Measurements from ENCODE around the gene SLC4A1AP. TPM values are rescaled to one million over a fixed set of nuclear protein-coding genes. Genes with fewer than 3 reads are reported as not detected.
A peak's percentile ranks its signal among the peaks of the same experiment; 100 is the strongest.

Gene SLC4A1AP
- total RNA-seq, 4 donors from 2014 or later = 9.0 to 21.1 (median 16.1) TPM

GRCh38 chr2:27712522-27712921 is 48.8 kb downstream of the SLC4A1AP start:
- WGBS, 2 donors (ENCODE audit: low coverage in 1 of 2) = 65% methylated on average over 1 of the region's 1 CpG; no CpG with 5 or more reads in 1 of the 2 donors
- intact Hi-C loops (cut with DNase I; ENCODE audit: low total_unique reads) = no loop called here
- Histone ChIP-seq H3K27ac (no peak overlapping the region), H3K4me1 (peaks cover 0 to 8% (median 2%) of the 10 kb centered on the region in 4 donors), H3K27me3 (peaks cover 22% of the 10 kb centered on the region), H3K36me3 (no peaks in the 10 kb centered on the region), H3K9me3 (no peaks in the 10 kb centered on the region), H3K4me3 (no peak overlapping the region)
- in situ Hi-C loops (cut with MboI; ENCODE audit: low pct_ligation_motif_present in 1 of 4, low pct_unique_long_range_greater_than_20kb in 1 of 4, low sequenced_read_pairs in 3 of 4) = no loop called here
- TF ChIP-seq CTCF (IDR thresholded peaks at IDR 0.05) (no peak), EP300 (IDR thresholded peaks at IDR 0.05; ENCODE audit: low read depth) (no peak), POLR2A (IDR thresholded peaks at IDR 0.05) (no peak), POLR2AphosphoS5 (IDR thresholded peaks at IDR 0.05) (no peak)
- no peak for DNase-seq

- 94 to 97% methylated on average over 5 of the region's 5 CpGs for WGBS, 2 donors (ENCODE audit: low coverage in 1 of 2)
- in situ Hi-C loops (cut with MboI; ENCODE audit: low pct_ligation_motif_present in 1 of 4, low pct_unique_long_range_greater_than_20kb in 1 of 4, low sequenced_read_pairs in 3 of 4) = no loop called here
- H3K36me3 ChIP-seq = no peaks in the 10 kb centered on the region
- no peak overlapping the region for H3K4me3 ChIP-seq
- intact Hi-C loops (cut with DNase I; ENCODE audit: low total_unique reads) = no loop called here
- H3K27ac ChIP-seq = no peak overlapping the region
- no peak for TF ChIP-seq POLR2AphosphoS5 (IDR thresholded peaks at IDR 0.05)
- DNase-seq = no peak
- H3K9me3 ChIP-seq = no peaks in the 10 kb centered on the region
- peaks cover 22% of the 10 kb centered on the region for H3K27me3 ChIP-seq
- peaks cover 0 to 8% (median 2%) of the 10 kb centered on the region in 4 donors for H3K4me1 ChIP-seq
Observed at GRCh38 chr2:27713201-27713600, 49.5 kb downstream of the SLC4A1AP start.

- Histone ChIP-seq H3K36me3 (no peaks in the 10 kb centered on the region), H3K9me3 (no peaks in the 10 kb centered on the region), H3K27ac (no peak overlapping the region), H3K4me1 (peaks cover 0 to 8% (median 2%) of the 10 kb centered on the region in 4 donors), H3K27me3 (peaks cover 22% of the 10 kb centered on the region), H3K4me3 (no peak overlapping the region)
- in situ Hi-C loops (cut with MboI; ENCODE audit: low pct_ligation_motif_present in 1 of 4, low pct_unique_long_range_greater_than_20kb in 1 of 4, low sequenced_read_pairs in 3 of 4) (no loop called here), intact Hi-C loops (cut with DNase I; ENCODE audit: low total_unique reads) (no loop called here)
- WGBS, 2 donors (ENCODE audit: low coverage in 1 of 2) = 14 to 92% methylated on average over 1 to 8 of the region's 8 CpGs
- TF ChIP-seq POLR2A (IDR thresholded peaks at IDR 0.05) (no peak), EP300 (IDR thresholded peaks at IDR 0.05; ENCODE audit: low read depth) (no peak), POLR2AphosphoS5 (IDR thresholded peaks at IDR 0.05) (no peak), CTCF (IDR thresholded peaks at IDR 0.05) (no peak)
- no peak for DNase-seq
Observed at GRCh38 chr2:27714053-27714452, 50.4 kb downstream of the SLC4A1AP start.

GRCh38 chr2:27714851-27715291 is 51.2 kb downstream of the SLC4A1AP start:
- Histone ChIP-seq H3K4me3 (peak overlapping the region in 3 of 4 donors; percentile 23 to 45 (median 31)), H3K27ac (peak overlapping the region; percentile 23 to 49 (median 30)), H3K36me3 (no peaks in the 10 kb centered on the region), H3K27me3 (peaks cover 22% of the 10 kb centered on the region), H3K4me1 (peaks cover 0 to 8% (median 2%) of the 10 kb centered on the region in 4 donors), H3K9me3 (no peaks in the 10 kb centered on the region)
- TF ChIP-seq POLR2AphosphoS5 (IDR thresholded peaks at IDR 0.05) (no peak), CTCF (IDR thresholded peaks at IDR 0.05) (no peak), EP300 (IDR thresholded peaks at IDR 0.05; ENCODE audit: low read depth) (no peak), POLR2A (IDR thresholded peaks at IDR 0.05) (no peak)
- intact Hi-C loops (cut with DNase I; ENCODE audit: low total_unique reads) = no loop called here
- in situ Hi-C loops (cut with MboI; ENCODE audit: low pct_ligation_motif_present in 1 of 4, low pct_unique_long_range_greater_than_20kb in 1 of 4, low sequenced_read_pairs in 3 of 4) = no loop called here
- no peak for DNase-seq
- WGBS, 2 donors (ENCODE audit: low coverage in 1 of 2) = 81 to 90% methylated on average over 10 to 19 of the region's 19 CpGs

Measured in transverse colon (tissue), 4 donors.